ENCODE measurements around the gene USPL1.
A peak's percentile ranks its signal among the peaks of the same experiment; 100 is the strongest.
"Not testable (repeated sequence)": the region's sequence is repeated elsewhere in the genome, so short reads cannot be mapped to it uniquely, and the experiment has no call there.

USPL1 gene

DNA sequence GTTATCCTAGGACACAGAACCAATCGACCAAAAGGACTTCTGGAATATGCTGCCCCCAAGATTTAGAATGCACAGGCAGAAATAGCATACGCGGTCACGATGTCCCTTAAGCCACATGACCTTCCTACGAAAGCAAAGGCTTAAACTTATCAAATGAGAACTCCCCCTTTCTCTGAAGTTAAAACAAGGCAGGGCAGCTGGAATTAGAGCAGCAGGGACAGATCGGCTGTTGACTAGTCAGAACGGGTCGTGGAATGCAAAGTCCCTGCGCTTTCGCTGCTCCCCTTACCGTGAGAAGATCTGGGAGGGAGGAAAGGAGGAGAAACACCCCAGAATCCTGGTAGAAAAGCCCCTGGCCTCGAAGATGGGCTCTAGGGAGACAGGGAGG is 799 bp upstream of the USPL1 start:
- peak; percentile 74 for DNase-seq (ENCODE audit: low spot score)

DNA sequence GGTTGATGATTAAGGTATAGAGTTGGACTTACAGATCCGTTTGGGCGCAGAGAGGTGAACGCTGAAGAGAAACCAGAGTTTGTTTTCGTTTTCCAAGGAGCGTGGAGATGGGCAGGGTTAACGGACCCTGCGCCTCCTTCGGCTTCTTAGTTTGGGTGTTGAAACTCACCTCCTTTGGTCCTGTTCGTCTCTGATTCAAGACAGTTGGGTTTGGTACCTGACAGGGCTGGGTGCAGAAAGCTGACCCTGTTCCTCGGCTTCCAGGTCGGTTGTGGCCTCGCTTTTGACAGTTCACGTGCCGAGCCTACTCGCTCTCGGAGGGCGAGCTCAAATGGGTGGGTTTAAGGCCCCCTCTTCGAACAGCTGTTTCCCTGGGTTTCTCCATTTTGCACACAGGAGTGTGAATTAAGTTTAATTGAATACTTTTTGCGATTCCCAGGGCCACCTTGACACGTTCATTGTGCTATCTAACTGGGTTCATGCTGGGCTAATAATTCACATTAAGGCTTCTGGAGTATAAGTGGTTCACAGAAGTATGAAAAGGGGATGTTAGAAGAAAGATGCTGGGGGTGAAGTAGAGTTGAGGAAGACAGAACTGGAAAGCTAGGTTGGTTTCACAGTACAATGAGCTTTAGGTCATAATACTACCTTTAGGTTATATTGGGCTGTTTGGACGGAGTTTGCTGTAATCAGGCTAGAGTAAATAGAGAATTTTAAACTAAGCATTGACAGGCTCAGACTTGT is 638 bp downstream of the USPL1 start:
- peak; percentile 17 for DNase-seq (ENCODE audit: low spot score)

DNA sequence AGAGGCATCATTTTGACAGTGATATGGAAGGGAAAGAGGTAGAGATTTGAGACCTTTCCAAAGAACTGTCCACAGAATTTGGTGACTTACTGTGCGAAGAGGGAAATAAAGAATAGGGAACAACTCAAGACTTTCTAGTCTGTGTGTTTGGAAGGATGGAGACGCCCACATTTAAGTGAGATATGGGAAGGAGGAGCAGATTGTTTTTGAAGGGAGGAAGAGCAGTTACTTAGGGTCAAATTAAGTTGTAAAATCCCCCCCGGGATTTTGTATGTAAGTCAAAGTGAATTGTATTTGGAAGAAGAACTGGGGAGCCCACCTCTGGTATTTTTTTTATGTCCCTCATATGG is 1.2 kb downstream of the USPL1 start:
- no peak for DNase-seq (ENCODE audit: low spot score)

DNA sequence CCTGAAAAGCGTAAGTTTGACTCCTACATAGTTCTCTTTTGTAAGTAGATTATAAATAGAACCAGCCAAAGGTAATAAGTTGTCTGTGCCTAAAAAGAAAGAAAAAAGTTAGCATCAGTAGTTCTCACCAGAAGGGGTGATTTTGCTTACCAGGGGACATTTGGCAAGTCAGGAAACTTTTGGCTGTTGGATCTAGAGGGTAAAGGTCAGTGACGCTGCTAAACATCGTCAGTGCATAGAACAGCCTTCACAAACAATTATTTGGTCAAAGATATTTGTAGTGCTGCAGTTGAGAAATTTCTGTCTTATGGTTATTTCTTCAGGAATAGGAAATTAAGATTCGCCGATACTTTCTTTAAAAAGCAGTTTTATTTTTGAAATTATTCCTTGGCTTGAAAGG is 2.0 kb downstream of the USPL1 start:
- no peak for DNase-seq (ENCODE audit: low spot score)

DNA sequence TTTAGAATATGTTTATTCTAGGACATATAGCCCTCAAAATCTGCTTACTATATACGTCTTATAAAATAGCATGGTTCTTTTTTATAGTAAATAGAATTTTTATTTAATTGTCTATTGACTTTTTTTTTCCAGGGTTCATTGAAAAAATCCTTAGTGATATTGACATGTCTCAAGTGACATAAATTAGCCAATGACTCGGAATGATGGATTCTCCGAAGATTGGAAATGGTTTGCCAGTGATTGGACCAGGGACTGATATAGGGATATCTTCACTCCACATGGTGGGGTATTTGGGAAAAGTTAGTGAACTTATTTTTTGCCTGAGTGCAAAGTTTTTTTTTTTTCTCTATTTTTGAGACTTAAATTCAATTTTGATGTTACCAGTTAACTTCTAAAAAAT is 3.2 kb downstream of the USPL1 start:
- no peak for DNase-seq (ENCODE audit: low spot score)

DNA sequence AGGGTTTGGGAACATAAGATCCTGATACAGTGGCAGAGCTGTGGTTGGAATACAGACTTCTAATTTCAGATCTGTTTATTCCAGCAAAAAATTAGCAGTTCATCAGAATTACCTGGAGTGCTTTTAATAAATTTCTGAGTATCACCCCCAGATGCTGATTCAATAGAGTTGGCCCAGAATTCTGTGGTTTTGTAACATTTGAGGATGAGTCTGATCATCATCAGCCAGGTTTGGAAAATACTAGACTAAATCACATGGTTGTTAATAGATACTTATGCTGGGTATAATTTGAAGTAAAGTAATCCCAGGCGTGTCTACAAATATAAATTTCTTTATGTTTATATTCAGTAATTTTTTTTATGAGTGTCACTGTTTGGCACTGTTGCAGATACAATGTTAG is 4.8 kb downstream of the USPL1 start:
- no peak for DNase-seq (ENCODE audit: low spot score)

DNA sequence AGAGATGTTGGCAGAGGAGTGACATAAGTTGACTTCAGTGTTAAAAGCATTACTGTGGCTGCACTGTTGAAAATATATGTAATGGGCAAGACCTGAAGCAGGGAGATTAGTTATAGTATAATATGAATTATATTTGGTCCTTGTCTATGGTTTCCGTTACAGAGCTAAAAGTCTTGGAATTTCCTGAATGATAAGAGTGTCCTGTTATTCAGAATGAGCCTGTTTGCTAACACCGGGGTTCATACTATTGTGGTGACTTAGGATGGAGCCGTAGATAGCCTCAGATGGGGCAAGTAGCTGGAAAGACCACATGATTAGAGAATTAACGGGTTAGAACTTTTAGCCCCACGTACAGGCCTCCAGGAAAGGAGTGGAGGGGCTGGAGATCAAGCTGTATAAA is 5.7 kb downstream of the USPL1 start:
- no peak for DNase-seq (ENCODE audit: low spot score)

DNA sequence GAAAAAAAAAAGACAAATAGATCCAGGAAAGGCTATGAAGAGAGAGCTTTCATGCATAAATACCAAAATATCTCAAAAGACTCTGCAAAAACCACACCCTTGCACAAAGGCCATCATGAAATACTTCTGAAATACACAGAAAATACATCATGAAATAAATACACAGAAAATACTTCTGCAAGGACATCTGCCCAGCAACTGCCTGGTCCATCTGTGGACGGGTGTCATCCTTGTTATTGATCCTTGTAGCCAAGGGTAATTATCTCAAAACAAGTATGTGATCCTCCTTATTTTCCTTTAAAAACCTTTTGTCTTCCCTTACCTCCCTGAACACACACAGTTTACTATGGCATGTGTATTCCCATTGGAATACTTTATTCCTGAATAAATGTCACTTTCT is 6.9 kb downstream of the USPL1 start:
- no peak for DNase-seq (ENCODE audit: low spot score)

DNA sequence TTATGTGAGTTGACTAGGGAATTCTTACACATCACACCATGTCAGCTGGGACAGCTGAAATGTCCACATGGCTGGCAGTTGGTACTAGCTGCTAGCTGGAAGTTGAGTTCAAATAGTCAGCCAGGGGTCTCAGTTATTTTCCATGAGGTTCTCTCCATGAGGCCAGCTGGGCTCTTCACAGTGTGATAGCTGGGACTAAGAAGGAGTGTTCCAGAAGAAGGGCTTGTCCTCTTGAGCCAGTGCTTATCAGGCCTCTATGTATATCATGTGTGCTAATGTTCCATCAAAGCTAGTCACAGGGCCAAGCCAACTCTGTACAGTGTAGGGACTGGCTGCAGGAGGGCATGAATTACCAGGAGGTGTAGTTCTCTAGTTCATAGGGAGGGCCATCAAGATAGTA is 11.8 kb downstream of the USPL1 start:
- no peak for DNase-seq (ENCODE audit: low spot score)

DNA sequence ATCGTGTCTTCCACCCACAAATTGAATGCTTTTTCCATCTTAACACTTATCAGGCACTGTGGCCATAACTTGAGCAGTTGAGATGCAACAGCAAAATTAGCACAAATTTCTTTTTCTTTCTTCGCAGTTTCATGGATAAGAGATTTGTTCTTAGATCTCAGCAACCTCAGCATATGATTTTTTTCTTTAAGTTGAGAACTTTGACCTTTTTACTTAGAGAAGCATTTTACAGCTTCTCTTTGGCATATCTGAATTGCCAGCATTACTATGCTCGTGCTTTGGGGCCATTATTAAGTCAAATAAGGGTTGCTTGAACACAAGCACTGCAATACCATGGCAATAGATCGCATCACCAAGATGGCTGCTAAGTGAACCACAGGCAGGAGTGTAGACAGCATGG is 16.1 kb downstream of the USPL1 start:
- no peak for DNase-seq (ENCODE audit: low spot score)

DNA sequence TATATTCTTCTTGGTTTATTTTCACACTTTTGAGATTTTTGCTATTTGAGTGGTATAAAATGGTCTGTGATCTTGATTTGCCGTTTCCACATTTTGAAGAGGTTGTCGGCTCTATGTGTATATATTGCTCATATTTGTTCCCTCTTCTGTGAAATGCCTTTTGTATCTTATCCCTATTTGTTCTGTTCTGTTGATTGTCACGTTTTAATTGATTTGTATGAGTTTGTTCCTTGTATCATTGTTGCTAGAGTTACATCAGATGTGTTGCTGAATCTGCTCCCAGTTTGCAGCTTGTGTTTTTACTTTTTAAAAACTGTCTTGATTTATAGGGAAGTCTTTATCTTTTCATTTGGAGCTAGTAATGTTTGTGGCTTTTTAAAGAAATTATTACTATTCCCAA is 17.1 kb downstream of the USPL1 start:
- no peak for DNase-seq (ENCODE audit: low spot score)

DNA sequence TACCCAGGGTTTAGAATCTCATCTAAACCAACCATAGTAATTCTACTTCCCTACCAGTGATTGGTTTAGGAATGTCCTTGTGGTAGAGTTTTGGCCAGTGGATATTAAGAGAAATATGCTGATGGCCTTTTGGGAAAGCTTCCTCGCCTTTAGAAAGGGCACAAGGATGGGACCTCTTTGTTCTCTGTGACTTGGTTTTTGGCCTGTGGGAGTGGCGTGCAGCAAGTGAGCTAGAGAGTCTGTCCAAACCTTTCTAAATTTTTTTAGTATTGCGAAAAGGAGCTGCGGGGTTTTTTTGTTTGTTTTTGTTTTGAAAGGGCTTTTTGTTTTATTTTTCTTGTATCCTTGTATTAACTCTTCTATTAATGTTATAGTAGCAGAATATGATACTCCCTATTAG is 20.6 kb downstream of the USPL1 start:
- no peak for DNase-seq (ENCODE audit: low spot score)

DNA sequence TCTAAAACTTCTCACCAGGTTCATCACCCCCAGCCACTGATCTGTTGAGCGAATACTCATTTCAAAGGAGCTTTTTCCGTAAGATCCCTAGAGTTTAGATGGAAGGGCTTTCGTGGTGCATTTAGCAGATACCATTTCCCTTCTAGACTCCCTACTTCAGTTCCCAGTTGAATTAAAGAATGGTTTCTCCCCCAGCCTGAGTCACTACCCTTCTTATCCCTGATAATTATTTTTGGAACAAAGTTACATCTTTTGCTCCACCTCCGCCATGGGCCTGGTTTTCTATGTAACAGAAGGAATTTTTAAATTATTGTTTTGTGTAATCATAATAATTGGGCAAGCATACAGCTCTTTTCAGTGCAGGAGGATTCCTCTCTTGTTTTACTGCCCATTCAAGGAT is 22.0 kb downstream of the USPL1 start:
- DNase-seq (ENCODE audit: low spot score), result no peak

DNA sequence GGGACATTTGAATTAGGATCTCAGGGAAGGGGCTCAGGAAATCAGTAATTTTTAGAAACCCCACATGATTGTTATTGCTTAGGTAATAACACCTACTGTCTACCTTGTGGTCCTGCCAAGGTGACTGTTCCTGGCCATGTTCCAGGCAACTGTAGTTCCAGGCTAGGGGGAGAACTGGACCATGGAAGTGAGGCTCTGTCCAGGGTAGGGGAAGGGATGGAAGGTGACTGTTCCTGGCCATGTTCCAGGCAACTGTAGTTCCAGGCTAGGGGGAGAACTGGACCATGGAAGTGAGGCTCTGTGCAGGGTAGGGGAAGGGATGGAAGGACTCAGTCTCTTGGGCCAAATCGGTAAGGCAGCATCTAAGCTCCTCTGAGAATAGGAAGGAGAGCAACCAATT is 23.5 kb downstream of the USPL1 start:
- DNase-seq (ENCODE audit: low spot score), result not testable (repeated sequence)

DNA sequence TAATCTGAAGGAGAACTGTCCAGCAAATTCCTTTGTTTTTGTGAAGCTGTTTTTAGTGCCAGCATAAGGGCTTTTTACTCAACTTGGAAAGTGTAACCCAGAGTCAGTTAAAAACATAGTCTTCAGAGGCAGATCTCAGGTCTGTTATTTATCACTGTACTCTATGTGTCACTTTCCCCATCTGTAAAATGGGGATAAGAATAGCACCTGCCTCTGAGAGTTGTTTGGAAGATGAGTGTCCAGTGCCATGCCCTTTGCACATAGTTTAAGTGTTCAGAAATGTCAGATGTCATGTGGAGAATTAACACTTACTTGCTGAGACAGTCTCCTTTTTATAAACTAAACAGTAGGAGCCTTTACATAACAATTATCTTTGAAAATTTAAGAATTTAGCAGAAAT is 27.9 kb downstream of the USPL1 start:
- no peak for DNase-seq (ENCODE audit: low spot score)

DNA sequence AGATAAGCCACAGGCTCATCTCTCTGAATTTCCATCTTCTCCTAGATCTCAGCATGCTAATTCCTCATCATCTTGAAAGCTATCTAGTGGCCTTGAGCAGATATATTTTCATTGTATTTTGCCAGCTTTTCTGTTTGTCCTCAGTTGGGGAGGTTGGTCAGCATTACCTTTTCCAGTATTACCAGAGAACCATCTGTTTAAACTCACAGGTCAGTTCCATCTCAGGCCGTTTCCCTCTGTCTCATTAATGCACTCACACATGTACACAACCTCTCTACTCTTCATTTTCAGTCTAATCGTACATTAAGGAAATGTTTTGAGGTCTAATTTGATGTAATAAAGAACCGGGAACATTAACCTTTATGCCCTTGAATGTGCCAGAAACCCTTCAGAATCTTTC is 29.7 kb downstream of the USPL1 start:
- no peak for DNase-seq (ENCODE audit: low spot score)

DNA sequence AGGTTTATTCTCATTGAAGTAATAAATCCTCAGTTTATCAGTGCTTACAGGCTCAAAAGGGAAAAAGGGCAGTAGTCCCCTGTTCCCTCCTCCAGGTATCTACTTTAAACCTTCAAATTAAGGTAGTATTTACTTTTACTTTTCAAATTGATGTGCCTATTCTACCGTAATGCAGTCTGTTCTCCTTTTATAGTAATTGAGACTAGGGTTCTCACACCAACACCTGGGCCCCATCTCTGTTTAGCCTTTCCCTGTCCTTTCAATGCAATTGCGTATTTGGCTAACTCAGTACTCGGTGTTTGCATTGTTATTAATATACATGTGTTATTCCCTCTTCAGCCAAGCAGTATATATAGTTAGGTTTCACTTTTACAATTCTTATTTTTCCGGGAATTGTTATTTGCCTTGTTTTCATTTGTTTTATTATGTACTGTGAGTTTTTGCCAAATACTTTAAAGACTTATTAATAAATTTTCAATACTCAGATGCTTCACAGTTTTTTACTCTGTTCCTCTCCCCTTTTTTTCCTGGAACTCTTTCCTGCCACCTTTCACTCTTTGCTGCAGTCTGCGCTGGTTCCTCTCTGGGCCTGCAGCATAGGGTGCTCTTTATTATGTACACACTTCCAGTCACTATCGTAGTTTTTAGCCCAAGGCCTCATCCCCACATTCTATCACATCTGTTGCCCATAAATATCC is 30.3 kb downstream of the USPL1 start:
- no peak for DNase-seq (ENCODE audit: low spot score)

DNA sequence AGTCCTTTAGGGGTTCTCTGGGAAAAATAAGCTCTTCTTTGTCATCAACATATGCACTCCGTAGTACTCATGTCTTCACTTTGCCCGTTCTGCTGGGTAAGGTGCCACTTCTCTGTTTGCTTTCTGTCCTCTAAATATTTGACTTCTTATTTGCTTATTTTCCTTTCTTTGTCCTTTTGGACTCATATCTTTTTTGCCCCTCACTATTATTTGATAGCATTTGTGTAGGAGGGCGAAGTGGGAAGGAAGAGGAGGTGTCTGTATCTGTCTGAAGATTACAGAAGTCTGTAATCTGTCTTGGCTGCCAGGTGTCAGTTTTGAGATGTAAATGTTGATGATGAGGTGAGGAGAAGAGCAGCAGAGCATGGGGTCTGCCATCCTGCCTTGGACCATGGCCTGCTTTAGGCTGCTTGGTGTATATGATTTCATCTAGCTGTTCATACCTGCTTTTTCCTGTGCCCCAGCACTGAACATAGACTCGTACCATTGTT is 30.8 kb downstream of the USPL1 start:
- DNase-seq (ENCODE audit: low spot score), result no peak

DNA sequence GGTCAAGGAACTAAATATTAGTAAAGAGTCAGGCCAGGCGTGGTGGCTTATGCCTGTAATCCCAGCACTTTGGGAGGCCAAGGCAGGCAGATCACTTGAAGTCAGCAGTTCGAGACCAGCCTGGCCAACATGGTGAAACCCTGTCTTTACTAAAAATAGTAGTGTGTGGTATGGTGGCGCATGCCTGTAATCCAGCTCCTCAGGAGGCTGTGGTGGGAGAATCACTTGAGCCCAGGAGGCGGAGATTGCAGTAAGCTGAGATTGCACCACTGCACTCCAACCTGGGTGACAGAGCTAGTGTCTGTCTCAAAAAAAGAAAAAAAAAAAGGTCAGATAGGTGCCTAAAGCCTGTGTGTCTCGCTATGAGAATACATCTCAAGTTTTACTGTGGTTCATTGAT is 33.9 kb downstream of the USPL1 start:
- not testable (repeated sequence) for DNase-seq (ENCODE audit: low spot score)

DNA sequence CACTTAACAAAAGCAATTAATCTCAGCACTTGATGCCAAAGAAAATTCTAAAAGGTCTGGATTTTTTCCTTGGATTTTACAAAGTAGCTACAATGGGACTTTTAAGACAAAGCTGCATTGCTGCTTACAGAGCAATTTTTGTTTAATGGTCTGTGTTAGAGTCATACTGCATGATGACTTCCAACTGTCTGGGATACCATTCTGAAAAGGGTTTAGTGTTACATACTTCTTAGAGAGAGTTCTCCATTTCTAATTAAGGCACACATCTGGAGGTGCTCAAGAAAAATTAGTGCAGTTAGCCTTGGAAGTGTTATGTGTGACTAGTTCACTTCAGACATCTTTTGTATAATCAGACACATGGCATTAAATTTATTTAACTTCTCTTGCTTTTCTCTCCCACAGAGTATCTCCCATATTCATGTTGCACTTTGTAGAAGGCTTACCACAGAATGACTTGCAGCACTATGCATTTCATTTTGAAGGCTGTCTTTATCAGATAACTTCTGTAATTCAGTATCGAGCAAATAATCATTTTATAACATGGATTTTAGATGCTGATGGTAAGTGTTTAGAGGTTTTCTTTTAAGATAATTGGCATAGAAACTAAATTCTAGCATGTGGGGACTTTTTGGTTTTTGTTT is 35.1 kb downstream of the USPL1 start:
- no peak for DNase-seq (ENCODE audit: low spot score)

DNA sequence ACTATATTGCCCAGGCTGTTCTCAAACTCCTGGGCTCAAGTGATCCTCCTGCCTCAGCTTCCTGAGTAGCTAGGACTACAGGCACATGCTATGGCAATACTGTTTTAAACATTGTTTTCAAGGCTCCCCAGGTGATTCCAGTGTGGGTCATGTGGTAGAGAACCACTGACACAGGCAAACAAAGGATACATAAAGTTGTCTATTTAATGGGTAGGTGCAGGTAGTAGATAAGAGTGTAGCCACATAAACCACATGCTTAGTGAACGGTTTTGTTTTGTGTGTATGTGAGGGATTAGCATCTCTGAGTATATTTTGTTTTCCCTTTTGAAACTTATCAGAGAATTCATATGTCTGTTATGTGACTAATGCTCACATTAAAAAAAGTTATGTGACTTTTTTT is 36.7 kb downstream of the USPL1 start:
- DNase-seq (ENCODE audit: low spot score), result no peak

DNA sequence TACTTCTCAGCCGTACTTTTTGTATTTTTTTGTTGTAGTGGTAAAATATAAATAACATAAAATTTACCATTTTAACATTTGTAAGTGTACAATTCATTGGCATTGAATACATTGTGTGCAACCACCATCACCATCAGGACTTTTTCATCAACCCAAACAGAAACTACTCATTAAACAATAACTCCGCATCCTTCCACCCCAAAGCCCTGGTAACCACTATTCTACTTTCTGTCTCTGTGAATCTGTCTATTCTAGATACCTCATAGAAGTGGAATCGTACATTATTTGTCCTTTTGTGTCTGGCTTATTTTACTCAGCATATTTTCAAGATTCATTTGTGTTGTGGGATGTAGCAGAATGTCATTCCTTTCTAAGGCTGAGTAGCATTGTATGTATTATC is 38.5 kb downstream of the USPL1 start:
- DNase-seq (ENCODE audit: low spot score), result no peak

DNA sequence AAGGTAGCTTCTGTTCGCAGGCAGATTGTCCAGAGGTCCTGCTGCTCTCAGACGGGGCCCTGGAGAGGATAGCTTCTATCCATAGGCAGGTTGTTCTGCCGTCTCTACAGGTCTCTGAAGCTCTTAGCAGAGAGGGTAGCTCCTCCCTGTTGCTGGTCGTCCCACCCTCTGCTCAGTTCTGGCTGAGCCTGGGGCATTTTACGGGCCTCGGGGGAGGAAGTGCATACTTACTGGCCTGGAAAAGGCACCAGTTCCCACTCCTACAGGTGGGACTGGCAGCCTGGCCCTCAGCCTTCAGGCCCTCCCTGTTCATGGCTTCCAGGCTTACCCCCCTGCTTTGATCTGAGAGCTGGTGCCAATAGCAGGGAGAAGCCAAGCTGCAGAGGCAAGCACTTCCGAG is 42.3 kb downstream of the USPL1 start:
- DNase-seq (ENCODE audit: low spot score), result no peak

DNA sequence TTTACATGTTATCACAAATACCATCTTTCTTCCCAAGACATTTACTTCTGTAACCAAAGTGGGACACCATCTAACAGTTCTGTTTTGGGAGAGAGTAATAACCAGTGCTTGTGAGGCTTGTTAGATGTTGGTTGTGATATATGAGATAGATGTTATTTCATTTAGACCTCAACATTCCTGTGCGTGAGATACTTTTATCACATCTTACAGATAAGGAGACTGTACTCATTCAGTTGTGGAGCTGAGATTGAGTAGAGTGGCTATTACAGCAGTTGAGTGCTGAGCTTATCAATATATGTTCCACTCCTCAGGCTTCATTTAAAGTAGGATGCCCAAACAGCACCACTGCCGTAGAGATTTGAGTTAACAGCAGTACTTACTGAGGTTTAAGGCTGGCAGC is 43.1 kb downstream of the USPL1 start:
- no peak for DNase-seq (ENCODE audit: low spot score)

Measured in AG20443 (cell line).